ENCODE results near the gene ARHGEF4.

Gene ARHGEF4

DNA sequence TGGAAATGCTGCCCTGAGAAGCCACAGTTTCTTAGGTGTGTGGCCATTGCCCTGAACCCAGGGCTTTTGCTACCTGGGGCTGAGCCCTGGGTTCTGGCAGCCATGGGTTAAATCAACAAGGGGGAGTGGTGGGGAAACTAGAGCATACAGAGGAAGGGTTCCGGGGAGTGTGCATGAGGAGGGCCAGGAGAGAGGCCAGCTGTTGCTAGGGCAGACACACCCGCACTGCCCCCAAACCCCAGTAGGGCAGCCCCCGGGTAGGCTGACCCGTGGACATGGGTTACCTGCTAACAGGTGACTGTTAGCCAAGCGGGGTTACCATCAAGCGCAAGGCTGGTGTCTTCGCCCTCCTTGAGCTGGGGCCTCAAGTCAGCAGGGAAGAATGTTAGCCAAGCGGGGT lies 14.8 kb upstream of the ARHGEF4 start:
- DNase-seq (ENCODE audit: extremely low spot score) = no peak
- ChIA-PET POLR2A (no interaction called here), CTCF (no interaction called here)
- TF ChIP-seq NFRKB (IDR thresholded peaks at IDR 0.05) = no peak
- TF ChIP-seq LEF1 (IDR thresholded peaks at IDR 0.05; ENCODE audit: borderline replicate concordance) = no peak
- TF ChIP-seq FOXM1 (IDR thresholded peaks at IDR 0.05; ENCODE audit: borderline replicate concordance) = no peak
- no peak for TF ChIP-seq BHLHE40 (IDR thresholded peaks at IDR 0.05; ENCODE audit: borderline replicate concordance)

DNA sequence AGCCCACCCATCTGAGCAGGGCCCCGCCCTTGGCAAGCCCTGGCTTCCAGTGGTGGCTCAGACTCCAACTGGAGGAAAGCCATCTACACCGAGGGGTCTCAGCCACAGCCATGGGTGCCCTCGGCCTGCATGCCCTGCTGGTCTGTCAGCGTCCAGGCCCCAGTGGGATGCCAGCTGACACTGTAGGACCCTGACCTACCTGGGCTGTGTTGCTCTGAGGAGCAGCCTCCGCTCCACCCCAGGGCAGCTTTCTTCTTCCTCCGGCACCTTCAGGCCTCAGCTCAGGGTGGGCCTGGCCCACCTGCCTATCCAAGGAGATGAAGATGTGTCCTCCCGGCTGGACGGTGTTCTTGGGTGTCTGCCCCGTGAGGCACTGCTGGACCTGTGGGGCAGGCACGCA lies 13.9 kb upstream of the ARHGEF4 start:
- no peak for DNase-seq (ENCODE audit: extremely low spot score)
- CTCF ChIA-PET = no interaction called here

DNA sequence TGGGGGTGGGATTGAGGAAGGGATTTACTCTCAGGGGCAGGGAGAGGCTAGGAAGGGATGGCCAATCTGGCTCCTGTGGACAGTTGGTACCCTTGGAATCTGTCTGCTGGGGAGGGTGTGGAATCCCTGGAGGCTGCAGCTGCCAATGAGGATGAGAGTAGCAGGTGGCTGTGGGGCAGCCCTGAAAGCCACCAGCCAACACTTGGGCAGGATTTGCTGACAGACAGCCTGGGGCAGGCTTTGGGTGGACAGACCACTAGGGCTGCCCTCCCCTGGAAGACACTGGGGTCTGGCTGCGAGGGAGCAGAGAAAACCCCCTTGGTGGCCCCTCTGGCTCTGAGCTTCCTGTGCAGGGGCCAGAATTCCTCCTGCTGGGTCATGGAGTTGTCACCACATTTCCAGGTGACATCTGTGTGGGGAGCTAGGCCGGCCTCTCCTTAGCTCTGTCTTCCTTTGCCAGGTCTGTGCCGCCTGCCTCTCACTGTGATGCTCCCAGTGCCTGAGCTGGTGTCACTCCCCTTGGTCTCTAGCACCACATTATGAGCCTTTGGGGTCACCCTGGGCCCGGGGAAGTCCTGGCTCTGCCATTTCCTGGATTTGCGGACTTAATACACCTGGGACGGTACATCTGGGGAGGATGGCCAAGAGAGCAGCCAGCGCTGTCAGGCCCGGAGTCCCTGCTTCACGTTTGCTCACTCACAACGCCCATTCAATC lies 13.4 kb upstream of the ARHGEF4 start:
- CTCF ChIA-PET = no interaction called here
- DNase-seq (ENCODE audit: extremely low spot score) = no peak
- POLR2A ChIA-PET = no interaction called here
- no peak for TF ChIP-seq FOXA1 (IDR thresholded peaks at IDR 0.05)
- no peak for TF ChIP-seq ELF4 (IDR thresholded peaks at IDR 0.05)
- TF ChIP-seq HDGF (IDR thresholded peaks at IDR 0.05; ENCODE audit: borderline replicate concordance) = no peak
- TF ChIP-seq TARDBP (IDR thresholded peaks at IDR 0.05) = no peak
- TF ChIP-seq ZNF384 (IDR thresholded peaks at IDR 0.05) = no peak
- no peak for TF ChIP-seq ARNT (IDR thresholded peaks at IDR 0.05)
- TF ChIP-seq, protein P1, sequence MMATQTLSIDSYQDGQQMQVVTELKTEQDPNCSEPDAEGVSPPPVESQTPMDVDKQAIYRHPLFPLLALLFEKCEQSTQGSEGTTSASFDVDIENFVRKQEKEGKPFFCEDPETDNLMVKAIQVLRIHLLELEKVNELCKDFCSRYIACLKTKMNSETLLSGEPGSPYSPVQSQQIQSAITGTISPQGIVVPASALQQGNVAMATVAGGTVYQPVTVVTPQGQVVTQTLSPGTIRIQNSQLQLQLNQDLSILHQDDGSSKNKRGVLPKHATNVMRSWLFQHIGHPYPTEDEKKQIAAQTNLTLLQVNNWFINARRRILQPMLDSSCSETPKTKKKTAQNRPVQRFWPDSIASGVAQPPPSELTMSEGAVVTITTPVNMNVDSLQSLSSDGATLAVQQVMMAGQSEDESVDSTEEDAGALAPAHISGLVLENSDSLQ (IDR thresholded peaks at IDR 0.05) = no peak
- no peak for TF ChIP-seq L3MBTL2 (conservative IDR thresholded peaks at IDR 0.05)
- TF ChIP-seq LEF1 (IDR thresholded peaks at IDR 0.05; ENCODE audit: borderline replicate concordance) = no peak
- TF ChIP-seq SUZ12 (IDR thresholded peaks at IDR 0.05) = no peak

More for the DNA sequence above, 13.9 kb upstream of the ARHGEF4 start:
- TF ChIP-seq LEF1 (IDR thresholded peaks at IDR 0.05; ENCODE audit: borderline replicate concordance) (no peak), SP1 (IDR thresholded peaks at IDR 0.05) (no peak), ARNT (IDR thresholded peaks at IDR 0.05) (no peak), SUZ12 (IDR thresholded peaks at IDR 0.05) (no peak), FOXA1 (IDR thresholded peaks at IDR 0.05) (no peak), FOXM1 (IDR thresholded peaks at IDR 0.05; ENCODE audit: borderline replicate concordance) (no peak), HDGF (IDR thresholded peaks at IDR 0.05; ENCODE audit: borderline replicate concordance) (no peak), TARDBP (IDR thresholded peaks at IDR 0.05) (no peak), NFRKB (IDR thresholded peaks at IDR 0.05) (no peak), ELF4 (IDR thresholded peaks at IDR 0.05) (no peak)
- POLR2A ChIA-PET = no interaction called here

DNA sequence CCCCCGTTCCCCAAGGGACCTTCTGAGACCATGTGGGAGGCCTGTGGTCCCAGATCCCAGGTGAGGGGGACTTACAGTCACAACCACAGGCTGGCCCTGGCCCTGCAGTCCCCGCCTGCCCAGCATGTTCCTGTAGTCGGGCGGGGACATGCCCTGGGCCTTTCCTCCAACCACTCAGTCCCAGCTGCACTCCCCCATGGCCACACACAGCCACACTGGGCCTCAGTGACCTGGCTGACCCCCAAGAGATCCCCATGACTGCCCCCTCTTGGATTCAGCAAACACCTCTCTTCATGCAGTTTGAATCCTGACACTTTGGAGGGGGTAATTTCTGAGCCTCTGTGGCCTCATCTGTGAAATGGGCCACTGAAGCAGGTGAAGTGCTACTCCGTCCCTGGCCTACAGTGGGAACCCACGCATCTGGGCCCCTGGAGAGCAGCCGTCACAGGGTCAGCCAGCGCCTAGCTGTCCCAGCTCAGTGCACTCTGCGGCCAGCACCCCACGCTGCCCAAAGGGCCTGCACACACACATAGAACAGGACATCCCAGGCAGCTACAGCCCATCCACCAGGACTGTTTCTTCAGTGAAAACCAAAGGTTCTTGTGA lies 12.7 kb upstream of the ARHGEF4 start:
- TF ChIP-seq ZNF384 (IDR thresholded peaks at IDR 0.05) (no peak), FOXK2 (IDR thresholded peaks at IDR 0.05) (no peak), NFRKB (IDR thresholded peaks at IDR 0.05) (no peak), BHLHE40 (IDR thresholded peaks at IDR 0.05; ENCODE audit: borderline replicate concordance) (no peak), ELF4 (IDR thresholded peaks at IDR 0.05) (no peak), FOXM1 (IDR thresholded peaks at IDR 0.05; ENCODE audit: borderline replicate concordance) (no peak)
- ChIA-PET POLR2A (no interaction called here), CTCF (no interaction called here)
- no peak for DNase-seq (ENCODE audit: extremely low spot score)

DNA sequence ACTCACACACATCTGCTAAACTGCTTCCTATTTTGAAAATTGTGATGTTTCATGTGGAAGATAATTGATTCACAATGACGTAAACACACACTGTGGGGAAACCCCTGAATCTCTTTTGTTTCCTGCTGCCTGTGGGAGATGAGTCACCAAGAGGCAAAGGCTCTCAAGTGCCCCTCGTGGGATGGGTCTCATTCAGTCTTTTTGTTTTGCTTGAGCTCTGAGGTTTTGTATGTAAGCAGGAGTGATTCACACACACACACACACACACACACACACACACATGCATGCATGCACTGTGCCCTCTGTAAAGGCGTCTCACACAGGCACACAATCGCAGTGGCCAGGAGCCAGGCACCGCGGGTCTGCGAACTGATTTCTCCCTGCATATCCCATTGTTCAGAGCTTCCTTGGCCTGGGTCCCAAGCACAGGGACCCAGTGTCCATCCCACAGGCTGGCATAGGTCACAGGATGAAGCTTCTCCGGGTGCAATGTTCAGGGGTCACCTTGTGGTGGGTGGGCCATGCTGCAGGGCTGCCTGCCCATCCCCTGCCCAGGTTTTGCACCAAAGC lies 12.1 kb upstream of the ARHGEF4 start:
- no peak for DNase-seq (ENCODE audit: extremely low spot score)
- CTCF ChIA-PET = no interaction called here
- POLR2A ChIA-PET = no interaction called here
- TF ChIP-seq SUZ12 (IDR thresholded peaks at IDR 0.05) = no peak
- TF ChIP-seq BHLHE40 (IDR thresholded peaks at IDR 0.05; ENCODE audit: borderline replicate concordance) = no peak
- no peak for TF ChIP-seq LEF1 (IDR thresholded peaks at IDR 0.05; ENCODE audit: borderline replicate concordance)
- no peak for TF ChIP-seq TARDBP (IDR thresholded peaks at IDR 0.05)
- TF ChIP-seq FOXM1 (IDR thresholded peaks at IDR 0.05; ENCODE audit: borderline replicate concordance) = no peak

DNA sequence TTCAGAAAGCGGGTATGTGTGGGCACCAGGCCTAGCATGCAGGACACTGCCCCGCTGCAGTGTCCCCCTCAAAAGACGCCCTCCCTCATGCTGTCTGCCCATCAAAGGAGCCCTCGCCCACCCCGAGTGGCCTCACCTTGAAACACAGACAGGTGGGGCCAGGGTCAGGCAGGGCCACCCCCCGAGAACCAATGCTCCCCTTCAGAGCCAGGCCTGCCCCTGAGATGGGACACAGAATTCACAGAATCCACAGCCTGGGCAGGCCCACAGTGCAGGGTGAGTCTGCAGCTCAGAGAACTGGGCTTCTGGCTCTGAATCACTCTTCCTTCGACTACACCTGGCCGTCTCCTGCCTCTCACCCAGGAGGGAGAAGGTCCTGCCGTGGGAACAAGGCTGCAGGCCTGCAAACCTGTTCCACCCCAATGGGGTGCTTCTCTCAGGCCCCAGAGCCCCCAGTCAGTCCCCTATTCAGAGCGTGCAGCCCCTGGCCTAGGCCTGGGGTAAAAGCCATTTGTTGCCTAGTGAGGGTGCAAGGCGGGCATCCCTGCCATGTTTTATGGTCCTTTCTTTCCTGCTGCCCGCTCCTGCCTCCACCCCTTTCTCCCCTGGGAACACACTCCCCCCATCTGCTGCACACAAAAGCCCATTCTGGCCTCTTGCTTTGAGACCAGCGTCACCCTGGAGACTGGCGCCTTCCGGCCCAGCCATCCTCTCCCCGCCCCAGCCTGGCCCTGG lies 11.3 kb upstream of the ARHGEF4 start:
- DNase-seq (ENCODE audit: extremely low spot score) = no peak
- TF ChIP-seq ZNF384 (IDR thresholded peaks at IDR 0.05) (no peak), LEF1 (IDR thresholded peaks at IDR 0.05; ENCODE audit: borderline replicate concordance) (no peak), SUZ12 (IDR thresholded peaks at IDR 0.05) (no peak), FOXK2 (IDR thresholded peaks at IDR 0.05) (no peak), BHLHE40 (IDR thresholded peaks at IDR 0.05; ENCODE audit: borderline replicate concordance) (no peak), HDGF (IDR thresholded peaks at IDR 0.05; ENCODE audit: borderline replicate concordance) (no peak), CTBP1 (IDR thresholded peaks at IDR 0.05; ENCODE audit: borderline replicate concordance) (no peak), FOXA1 (IDR thresholded peaks at IDR 0.05) (no peak), SP1 (IDR thresholded peaks at IDR 0.05) (no peak), NFRKB (IDR thresholded peaks at IDR 0.05) (no peak), L3MBTL2 (conservative IDR thresholded peaks at IDR 0.05) (no peak), FOXM1 (IDR thresholded peaks at IDR 0.05; ENCODE audit: borderline replicate concordance) (no peak), TARDBP (IDR thresholded peaks at IDR 0.05) (no peak), ARNT (IDR thresholded peaks at IDR 0.05) (no peak)
- TF ChIP-seq, protein P1 (IDR thresholded peaks at IDR 0.05) = no peak
- ChIA-PET CTCF (no interaction called here), POLR2A (no interaction called here)

All from HEK293T (cell line).